Activated CD4-positive, alpha-beta T cell treated with anti-CD3 and anti-CD28 coated beads for 4 hours (primary cell): ENCODE data around the gene NTM.

Experiments used
- DNase-seq, 2 donors: peaks; one replicate each; pipeline ENCODE4 v3.0.0-alpha.2; 2020

NTM gene

GRCh38 chr11:131652231-131652630 lies 281.8 kb downstream of the NTM start:
- DNase-seq: no peak

GRCh38 chr11:131653260-131653659 lies 282.8 kb downstream of the NTM start:
- no peak for DNase-seq

- DNase-seq: no peak
These were observed 284.4 kb downstream of the NTM start for GRCh38 chr11:131654849-131655248.

GRCh38 chr11:131656179-131656838 lies 285.9 kb downstream of the NTM start:
- DNase-seq: no peak

- no peak for DNase-seq
These were observed 286.4 kb downstream of the NTM start for GRCh38 chr11:131656839-131657211.

GRCh38 chr11:131658414-131658813 lies 288.0 kb downstream of the NTM start:
- no peak for DNase-seq

- no peak for DNase-seq
These were observed 288.5 kb downstream of the NTM start for GRCh38 chr11:131658952-131659351.

GRCh38 chr11:131659931-131660330 lies 289.5 kb downstream of the NTM start:
- DNase-seq: no peak

- no peak for DNase-seq
These were observed 290.7 kb downstream of the NTM start for GRCh38 chr11:131661132-131661531.

GRCh38 chr11:131662317-131662972 lies 292.0 kb downstream of the NTM start:
- DNase-seq: no peak

GRCh38 chr11:131662993-131663392 lies 292.6 kb downstream of the NTM start:
- DNase-seq: no peak

- DNase-seq: no peak
These were observed 293.2 kb downstream of the NTM start for GRCh38 chr11:131663405-131664200.

GRCh38 chr11:131664293-131664692 lies 293.9 kb downstream of the NTM start:
- no peak for DNase-seq

- no peak for DNase-seq
These were observed 294.4 kb downstream of the NTM start for GRCh38 chr11:131664816-131665215.

- no peak for DNase-seq
These were observed 295.0 kb downstream of the NTM start for GRCh38 chr11:131665344-131665968.

- no peak for DNase-seq
These were observed 295.6 kb downstream of the NTM start for GRCh38 chr11:131666006-131666405.

- DNase-seq: no peak
These were observed 296.2 kb downstream of the NTM start for GRCh38 chr11:131666617-131667016.

- no peak for DNase-seq
These were observed 297.2 kb downstream of the NTM start for GRCh38 chr11:131667566-131667965.

GRCh38 chr11:131668500-131669400 lies 298.3 kb downstream of the NTM start:
- DNase-seq: no peak

GRCh38 chr11:131669401-131669780 lies 299.0 kb downstream of the NTM start:
- no peak for DNase-seq

GRCh38 chr11:131670876-131671275 lies 300.5 kb downstream of the NTM start:
- no peak for DNase-seq

- DNase-seq: no peak
These were observed 300.9 kb downstream of the NTM start for GRCh38 chr11:131671320-131671719.

GRCh38 chr11:131671734-131672133 lies 301.3 kb downstream of the NTM start:
- no peak for DNase-seq
